HG02840 (cell line): Measurements from ENCODE around the gene CEP112.
"Not testable (repeated sequence)": the region's sequence is repeated elsewhere in the genome, so short reads cannot be mapped to it uniquely, and the experiment has no call there.

ENCODE experiments used
- ATAC-seq: cut with Tn5 transposase; IDR thresholded peaks from one replicate; pipeline ENCODE4 v1.9.1; 2021; ENCODE audit warnings: mild to moderate bottlenecking, moderate library complexity, moderate number of reproducible peaks; ENCODE audit not compliant: unreplicated experiment, low FRiP score

CEP112 gene

DNA sequence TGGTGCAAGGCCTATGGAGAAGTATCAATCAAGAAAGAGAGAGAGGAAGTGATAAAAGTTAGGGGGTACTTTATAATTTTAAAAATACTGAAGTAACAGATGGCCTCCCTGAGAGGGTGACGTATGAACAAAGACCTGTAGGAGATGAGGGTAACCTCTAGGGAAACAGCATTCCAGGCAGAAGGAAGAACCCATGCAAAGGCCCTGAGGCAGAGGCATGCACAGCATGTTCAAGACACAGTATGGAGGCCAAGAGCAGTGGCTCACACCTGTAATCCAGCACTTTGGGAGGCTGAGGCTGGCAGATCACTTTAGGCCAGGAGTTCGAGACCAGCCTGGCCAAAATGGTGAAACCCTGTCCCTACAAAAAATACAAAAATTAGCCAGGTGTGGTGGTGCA lies 437.9 kb downstream of the CEP112 start:
- no peak for ATAC-seq

DNA sequence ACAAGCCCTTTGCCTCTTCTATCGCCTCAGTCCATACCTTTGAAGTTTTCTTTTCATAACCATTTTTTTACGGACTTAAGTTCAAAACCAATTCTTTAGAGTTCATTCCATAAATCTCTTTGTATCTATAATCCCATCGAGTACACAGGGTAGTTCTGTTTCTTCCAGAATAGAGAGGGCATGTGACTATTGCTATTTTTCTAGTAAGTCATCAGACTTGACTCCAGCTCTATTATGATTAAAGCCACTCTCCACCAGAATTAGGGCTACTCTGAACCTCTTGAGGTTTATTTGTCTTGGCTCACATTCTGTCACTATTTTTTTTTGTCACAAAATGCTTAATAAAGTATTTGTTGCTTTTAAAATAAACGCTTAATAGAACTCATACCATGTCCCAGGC lies 438.6 kb downstream of the CEP112 start:
- ATAC-seq = no peak

GRCh38 chr17:65751263-65751662 lies 440.7 kb downstream of the CEP112 start:
- no peak for ATAC-seq

GRCh38 chr17:65750631-65751115 lies 441.3 kb downstream of the CEP112 start:
- ATAC-seq = no peak

DNA sequence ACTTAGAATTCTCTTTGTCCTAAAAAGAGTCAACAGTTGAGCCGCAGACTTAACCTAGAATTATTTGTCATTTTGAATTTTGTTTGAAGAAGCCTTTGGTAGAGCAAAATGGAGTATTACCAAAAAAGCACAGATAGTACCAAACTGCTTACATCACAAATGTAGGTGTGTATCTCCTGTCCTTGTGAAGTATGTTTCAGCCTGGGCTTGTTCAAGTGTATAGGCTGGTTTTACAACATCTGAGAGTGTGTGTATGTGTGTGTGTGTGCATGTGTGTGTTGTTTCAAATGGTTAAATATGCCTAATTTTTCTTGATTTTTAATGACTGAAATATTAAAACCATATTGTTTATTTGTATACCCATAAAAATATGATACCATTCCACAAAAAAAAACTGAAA lies 441.8 kb downstream of the CEP112 start:
- ATAC-seq = no peak

GRCh38 chr17:65749479-65749878 lies 442.5 kb downstream of the CEP112 start:
- no peak for ATAC-seq

GRCh38 chr17:65745241-65745640 lies 446.7 kb downstream of the CEP112 start:
- ATAC-seq = no peak

DNA sequence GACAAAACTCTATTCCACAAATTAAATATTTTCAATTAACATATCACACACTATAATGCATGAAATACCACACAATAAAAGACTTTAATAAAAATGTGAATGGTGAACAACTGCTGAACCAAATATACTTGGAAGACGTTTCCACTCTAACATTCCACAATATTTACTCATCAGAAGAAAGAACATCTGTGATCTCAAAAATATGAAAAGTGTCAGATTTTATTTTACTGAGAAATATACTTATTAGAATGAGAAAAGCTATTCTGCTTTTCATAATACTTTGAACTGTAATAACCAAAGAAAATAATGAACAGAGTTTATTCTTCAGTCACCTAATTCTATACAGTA lies 448.7 kb downstream of the CEP112 start:
- ATAC-seq = no peak

DNA sequence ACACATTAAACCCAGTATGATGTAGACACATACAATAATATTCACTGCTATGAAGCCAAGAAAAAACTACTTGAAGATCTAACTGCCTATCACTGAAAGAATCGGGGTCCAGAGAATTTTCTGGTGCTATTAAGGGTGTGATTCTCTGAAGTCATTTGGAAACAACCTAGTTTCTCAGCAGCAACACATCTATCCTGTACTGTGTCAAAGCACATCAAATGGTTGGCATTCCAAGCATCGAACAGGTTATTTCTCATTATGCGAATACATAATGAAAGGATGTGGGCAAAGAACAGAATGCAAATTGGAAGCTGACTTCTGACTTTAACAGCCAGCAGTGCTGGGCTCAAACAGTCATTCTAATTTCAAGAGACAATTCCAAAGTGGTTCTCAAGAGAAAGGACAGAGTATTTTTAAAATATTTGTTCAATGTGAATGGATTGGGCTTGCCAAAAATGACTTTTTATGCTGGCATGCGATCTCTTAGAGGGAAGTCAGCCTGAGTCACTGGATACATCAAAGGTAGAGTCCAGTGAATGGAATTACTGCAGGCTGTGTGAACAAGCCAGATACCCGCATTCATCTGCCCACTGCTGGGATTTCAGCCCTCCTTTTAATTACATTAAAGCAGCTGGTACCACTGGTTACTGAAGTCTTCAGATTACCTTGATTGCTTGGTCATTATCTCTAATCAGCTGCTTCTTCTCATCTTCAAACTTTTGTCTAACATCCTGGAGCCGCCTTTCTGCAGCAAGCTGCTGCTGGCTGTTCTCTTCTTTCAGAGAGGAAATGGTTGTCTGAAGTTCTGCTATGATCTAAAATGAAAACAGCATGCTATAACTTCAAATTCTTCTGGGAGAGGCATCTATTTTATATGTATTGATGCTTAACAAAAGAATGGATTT lies 449.3 kb downstream of the CEP112 start:
- no peak for ATAC-seq

DNA sequence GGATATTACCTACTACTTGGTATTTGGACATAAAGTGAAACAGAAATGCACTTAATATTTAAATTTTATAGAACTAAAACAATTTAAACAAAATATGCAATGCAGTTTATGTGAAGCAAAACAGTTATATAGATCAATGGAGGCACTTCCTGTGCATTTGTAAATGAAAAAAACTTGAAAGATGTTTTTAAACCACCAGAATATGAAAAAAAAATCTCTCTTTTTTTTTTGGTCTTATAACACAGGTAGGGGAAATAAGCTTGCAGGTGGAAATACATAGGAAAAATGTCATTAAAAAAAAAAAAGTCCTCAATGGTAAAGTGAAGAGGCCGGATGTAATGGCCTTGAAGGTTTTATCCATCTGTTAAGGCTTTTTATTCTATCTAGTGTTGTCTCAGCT lies 450.2 kb downstream of the CEP112 start:
- no peak for ATAC-seq

- no peak for ATAC-seq
Measured at GRCh38 chr17:65739034-65739433, 452.9 kb downstream of the CEP112 start.

DNA sequence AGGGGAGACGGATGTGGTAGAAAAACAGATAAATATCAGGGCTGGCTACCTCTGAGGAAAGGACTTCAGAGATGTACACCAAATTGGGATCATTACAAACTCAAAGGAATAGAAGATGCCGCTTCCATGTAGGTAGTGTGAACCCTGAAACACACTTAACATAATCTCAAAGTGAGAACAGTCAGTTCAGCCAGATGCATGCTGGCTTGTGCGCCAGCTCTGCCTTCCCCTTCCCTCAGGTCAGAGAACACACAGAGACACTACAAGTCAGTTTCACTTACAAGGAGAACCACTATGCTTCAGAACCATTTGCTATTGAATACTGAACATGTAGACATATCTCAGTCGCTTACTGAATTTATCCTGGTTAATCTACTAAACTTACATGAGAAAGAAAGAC lies 454.5 kb downstream of the CEP112 start:
- no peak for ATAC-seq

GRCh38 chr17:65733314-65733713 lies 458.6 kb downstream of the CEP112 start:
- ATAC-seq = no peak

DNA sequence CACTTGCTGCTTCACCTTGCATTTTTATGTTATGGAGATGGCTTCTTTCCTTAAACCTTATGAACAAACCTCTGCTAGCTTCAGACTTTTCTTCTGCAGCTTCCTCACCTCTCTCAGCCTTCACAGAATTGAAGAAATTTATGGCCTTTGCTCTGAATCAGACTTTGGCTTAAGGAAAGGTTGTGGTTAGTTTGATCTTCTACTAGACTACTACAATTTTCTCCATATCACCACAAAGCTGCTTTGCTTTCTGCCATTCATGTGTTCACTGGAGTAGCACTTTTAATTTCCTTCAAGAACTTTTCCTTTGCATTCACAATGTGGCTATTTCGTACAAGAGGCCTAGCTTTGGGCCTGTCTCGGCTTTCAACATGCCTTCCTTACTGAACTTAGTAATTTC lies 459.3 kb downstream of the CEP112 start:
- ATAC-seq = not testable (repeated sequence)

GRCh38 chr17:65730711-65731169 lies 461.2 kb downstream of the CEP112 start:
- ATAC-seq = no peak

DNA sequence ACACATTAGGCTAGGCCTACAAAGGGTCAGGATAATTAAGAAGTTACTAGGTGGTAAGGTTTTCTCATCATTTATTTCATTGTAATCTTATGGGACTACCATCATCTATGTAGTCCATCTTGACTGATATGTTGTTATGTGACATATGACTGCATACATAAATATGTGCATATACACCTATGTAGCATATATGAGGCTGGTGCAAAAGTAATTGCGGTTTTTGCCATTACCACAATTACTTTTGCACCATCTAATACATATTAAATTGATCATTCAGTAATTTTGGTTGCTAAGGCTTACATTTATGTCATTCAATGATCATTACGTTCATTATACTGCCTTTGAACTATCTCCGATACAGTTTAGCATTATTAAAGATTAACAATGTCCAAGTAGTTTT lies 462.7 kb downstream of the CEP112 start:
- no peak for ATAC-seq

DNA sequence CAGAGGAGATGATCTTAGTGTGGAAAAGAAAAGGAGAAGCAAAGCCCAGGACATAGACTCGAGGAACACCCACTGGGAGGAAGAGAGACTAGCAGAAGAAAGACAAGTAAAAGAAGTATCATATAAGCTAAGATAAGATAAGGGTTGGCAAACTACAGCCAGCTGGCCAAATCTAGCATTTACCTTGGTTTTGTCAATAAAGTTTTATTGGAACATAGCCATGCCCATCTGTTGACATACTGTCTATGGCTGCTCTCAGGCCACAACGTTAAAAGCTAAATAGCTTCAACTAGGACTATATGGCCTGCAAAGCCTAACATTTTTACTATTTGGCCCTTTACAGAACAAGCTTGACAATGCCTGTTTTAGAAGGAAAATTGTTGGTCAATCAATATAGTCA lies 464.1 kb downstream of the CEP112 start:
- no peak for ATAC-seq

- ATAC-seq = no peak
Measured at GRCh38 chr17:65727246-65727645, 464.7 kb downstream of the CEP112 start.

DNA sequence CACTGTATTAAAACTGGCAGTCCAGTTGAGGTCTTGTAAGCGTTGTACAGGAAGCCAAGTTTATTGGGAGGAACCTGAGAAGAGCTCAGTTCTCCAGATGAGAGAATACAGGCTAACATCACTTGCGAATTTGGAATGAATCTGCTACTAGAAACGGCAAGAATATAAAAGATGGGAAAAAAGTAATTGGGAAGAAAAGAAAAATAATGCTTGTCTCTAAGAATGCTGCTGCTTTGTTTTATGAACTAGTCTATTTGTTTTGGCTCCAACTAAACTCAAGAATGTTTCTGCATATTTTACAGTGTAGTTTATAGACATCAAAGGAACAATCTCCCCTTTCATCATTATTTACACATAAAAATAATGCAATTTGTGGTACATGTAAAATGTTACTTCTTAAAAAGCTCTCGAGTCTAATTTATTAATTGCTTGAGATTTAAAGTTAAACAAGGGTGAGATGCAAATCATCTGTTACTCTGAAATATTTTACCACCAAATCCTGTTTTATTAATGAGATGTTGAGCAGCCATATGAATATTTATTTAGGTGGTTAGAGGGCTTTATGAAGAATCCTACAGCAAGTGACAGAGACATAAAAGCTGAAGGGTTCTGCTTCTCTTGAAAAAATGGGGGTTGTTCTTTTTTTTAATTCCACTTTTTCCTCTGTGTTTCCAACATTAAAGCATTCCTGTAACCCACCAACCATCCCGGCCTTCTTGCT lies 468.3 kb downstream of the CEP112 start:
- no peak for ATAC-seq

- no peak for ATAC-seq
Measured at GRCh38 chr17:65718601-65719000, 473.3 kb downstream of the CEP112 start.

DNA sequence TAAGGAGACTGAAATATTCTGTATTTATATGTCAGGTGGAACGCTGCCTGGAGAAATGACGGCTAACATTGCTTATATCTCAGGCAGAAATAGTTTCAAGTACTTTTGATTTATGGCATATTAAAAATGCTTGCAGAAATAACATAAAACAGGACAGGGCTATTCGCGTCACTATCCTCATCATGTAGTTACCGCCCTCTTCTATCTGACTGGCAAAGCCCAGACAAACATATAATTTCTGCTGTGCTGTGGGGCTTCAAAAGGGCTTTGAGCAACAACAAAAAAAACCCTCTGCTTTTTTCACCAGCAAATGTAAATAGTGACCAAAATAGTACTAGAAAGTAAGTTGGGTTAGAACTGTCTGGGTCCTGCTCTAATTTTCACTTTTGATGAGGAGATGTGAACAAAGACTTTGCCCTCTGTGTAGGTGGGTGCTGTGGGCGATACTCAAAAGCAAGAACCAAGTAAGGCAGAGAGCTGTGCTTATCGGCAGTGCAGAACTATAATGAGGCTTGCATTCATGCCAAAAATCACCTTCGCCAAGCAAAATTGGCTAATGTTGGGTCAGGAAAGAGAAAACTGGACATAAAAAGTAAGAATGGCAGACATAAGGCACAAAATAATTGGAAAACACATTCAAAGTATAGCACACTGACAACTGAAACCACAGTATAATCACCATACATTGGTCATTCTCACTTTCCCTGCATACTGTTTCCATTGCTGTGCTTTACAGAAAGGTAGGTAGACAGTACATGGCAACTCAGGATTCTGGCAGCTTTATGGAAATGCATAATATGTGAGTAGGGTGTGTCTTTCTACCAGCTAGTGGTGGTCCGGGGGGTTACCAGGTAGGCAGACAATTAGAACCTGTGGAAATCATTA lies 479.3 kb downstream of the CEP112 start:
- no peak for ATAC-seq
